PC-3 (cell line): ENCODE measurements around the gene TERB1. TPM values are rescaled to one million over a fixed set of nuclear protein-coding genes. Genes with fewer than 3 reads are reported as not detected.

Source experiments
- ATAC-seq: fragments of 200-7000 bp; cut with Tn5 transposase; 2 replicates; pipeline ENCODE4 v1.9.1; 2020; ENCODE audit warnings: mild to moderate bottlenecking, moderate library complexity
- BruUV-seq: library from RNA; stranded (reverse); fragments of 400-500 nt; replicated peaks from 2 replicates; lab custom pipeline; 2021; lab: Mats Ljungman, UMichigan
- CTCF ChIA-PET: fragments of 300-600 bp; sonication (Branson Sonifier 250); formaldehyde crosslinking; loops from one replicate; lab custom pipeline; 2022; ENCODE audit warnings: antibody characterized with exemption; lab: Charles Lee
- POLR2A ChIA-PET: fragments of 300-600 bp; sonication (Branson Sonifier 250); formaldehyde crosslinking; loops from one replicate; lab custom pipeline; 2022; ENCODE audit warnings: antibody characterized with exemption; ENCODE audit not compliant: unreplicated experiment; lab: Charles Lee
- DNase-seq: peaks from one replicate; pipeline ENCODE4 v3.0.0-alpha.2; 2015
- H2AFZ ChIP-seq: fragments of 300-600 bp; sonication (generic); 2 replicates; pipeline ENCODE4 v1.6.0; 2016; ENCODE audit warnings: antibody characterized with exemption, low read length
- H3F3A ChIP-seq: fragments of 300-600 bp; sonication (generic); one replicate; pipeline ENCODE4 v1.6.0; 2017; ENCODE audit warnings: antibody characterized with exemption, low read length, control low read depth, mild to moderate bottlenecking; ENCODE audit not compliant: unreplicated experiment
- H3K27ac ChIP-seq: fragments of 300-600 bp; sonication (generic); 2 replicates; pipeline ENCODE4 v1.5.1; 2016; ENCODE audit warnings: mild to moderate bottlenecking, low read length
- H3K27me3 ChIP-seq: fragments of 300-600 bp; sonication (generic); 2 replicates; pipeline ENCODE4 v1.6.1; 2016; ENCODE audit warnings: low read length, mixed read lengths
- H3K36me3 ChIP-seq: fragments of 300-600 bp; sonication (generic); 2 replicates; pipeline ENCODE4 v1.6.1; 2016; ENCODE audit warnings: low read depth, mixed run types, low read length, mixed read lengths
- H3K4me1 ChIP-seq: fragments of 300-600 bp; sonication (generic); 2 replicates; pipeline ENCODE4 v1.5.1; 2016; ENCODE audit warnings: low read length; ENCODE audit not compliant: insufficient read depth
- H3K4me2 ChIP-seq: fragments of 300-600 bp; sonication (generic); 2 replicates; pipeline ENCODE4 v1.6.0; 2016; ENCODE audit warnings: low read length
- H3K4me3 ChIP-seq: fragments of 300-600 bp; sonication (generic); 2 replicates; pipeline ENCODE4 v1.5.1; 2016; ENCODE audit warnings: mild to moderate bottlenecking, low read length, mixed read lengths
- H3K79me2 ChIP-seq: fragments of 300-600 bp; sonication (generic); 2 replicates; pipeline ENCODE4 v1.6.1; 2017; ENCODE audit warnings: low read length, mixed read lengths
- H3K9ac ChIP-seq: fragments of 300-600 bp; sonication (generic); 2 replicates; pipeline ENCODE4 v1.6.0; 2016; ENCODE audit warnings: mild to moderate bottlenecking, low read length
- H3K9me2 ChIP-seq: fragments of 300-600 bp; sonication (generic); replicated peaks from 2 replicates; pipeline ENCODE4 v1.6.1; 2016; ENCODE audit warnings: mixed run types, low read length, mixed read lengths
- H3K9me3 ChIP-seq: fragments of 300-600 bp; sonication (generic); 2 replicates; pipeline ENCODE4 v1.6.1; 2016; ENCODE audit warnings: low read length, mixed read lengths
- H4K20me1 ChIP-seq: fragments of 300-600 bp; sonication (generic); 2 replicates; pipeline ENCODE4 v1.6.1; 2016; ENCODE audit warnings: low read length, mixed read lengths
- EZH2 ChIP-seq: fragments of 300-600 bp; sonication (generic); IDR thresholded peaks from one replicate; pipeline ENCODE4 v1.6.1; 2017; ENCODE audit warnings: antibody characterized with exemption, mild to moderate bottlenecking, low read length; ENCODE audit not compliant: unreplicated experiment
- EZH2phosphoT487 ChIP-seq: fragments of 300-600 bp; sonication (generic); IDR thresholded peaks from 2 replicates; pipeline ENCODE4 v1.6.1; 2018; ENCODE audit warnings: mild to moderate bottlenecking, antibody characterized with exemption, low read length, borderline replicate concordance
- intact Hi-C: fragments of 100-400 bp; cut with micrococcal nuclease; formaldehyde crosslinking; loops from 2 replicates; pipeline ENCODE4 v1.9.0; 2023
- total RNA-seq: library from RNA; depleted of rRNA; stranded (reverse); fragments of >200 nt; gene quantifications from 2 replicates; pipeline ENCODE4 v1.2.3, GENCODE V29; 2014
- TF ChIP-seq, protein P1 (sequence below): fragments of 300-600 bp; sonication (generic); conservative IDR thresholded peaks from 2 replicates; pipeline ENCODE4 v1.5.1; 2017; ENCODE audit warnings: antibody characterized with exemption, low read depth, mild to moderate bottlenecking, low read length

TERB1 gene
- total RNA-seq, 1 experiment from 2014 or later: not detected

DNA sequence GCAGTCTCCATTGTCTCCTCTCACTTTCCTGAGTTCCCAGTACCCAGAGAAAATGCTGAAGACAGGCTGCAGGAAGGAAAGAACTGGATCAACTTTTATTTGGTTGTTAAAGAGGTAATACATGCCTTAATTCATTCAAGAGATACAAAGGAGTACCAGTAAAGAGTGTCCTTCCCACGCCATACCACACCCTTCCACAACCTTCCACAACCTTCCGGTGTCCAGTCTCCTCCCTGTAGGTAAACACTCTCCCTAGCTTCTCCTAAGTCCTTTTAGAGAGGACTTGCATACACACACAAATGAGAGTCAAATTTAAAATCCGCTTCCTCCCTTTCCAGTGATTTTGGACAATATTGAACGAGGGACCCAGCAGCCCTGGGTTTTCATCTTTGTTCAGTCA is 40.0 kb upstream of the TERB1 start:
- DNase-seq (no peak), ATAC-seq (peak; percentile 27)
- Histone ChIP-seq H3K79me2 (no peaks in the 10 kb centered on the region), H3K9me2 (no peaks in the 10 kb centered on the region), H3K4me2 (no peak overlapping the region), H3K9ac (no peak overlapping the region), H3K4me3 (no peak overlapping the region), H3K27me3 (peaks cover 18% of the 10 kb centered on the region), H3K4me1 (no peaks in the 10 kb centered on the region), H3K36me3 (no peaks in the 10 kb centered on the region), H3K27ac (no peak overlapping the region), H3K9me3 (no peaks in the 10 kb centered on the region), H4K20me1 (no peaks in the 10 kb centered on the region), H2AFZ (no peak overlapping the region), H3F3A (no peaks in the 10 kb centered on the region)
- no TSS peak for BruUV-seq
- TF ChIP-seq EZH2: no peak
- TF ChIP-seq, protein P1, sequence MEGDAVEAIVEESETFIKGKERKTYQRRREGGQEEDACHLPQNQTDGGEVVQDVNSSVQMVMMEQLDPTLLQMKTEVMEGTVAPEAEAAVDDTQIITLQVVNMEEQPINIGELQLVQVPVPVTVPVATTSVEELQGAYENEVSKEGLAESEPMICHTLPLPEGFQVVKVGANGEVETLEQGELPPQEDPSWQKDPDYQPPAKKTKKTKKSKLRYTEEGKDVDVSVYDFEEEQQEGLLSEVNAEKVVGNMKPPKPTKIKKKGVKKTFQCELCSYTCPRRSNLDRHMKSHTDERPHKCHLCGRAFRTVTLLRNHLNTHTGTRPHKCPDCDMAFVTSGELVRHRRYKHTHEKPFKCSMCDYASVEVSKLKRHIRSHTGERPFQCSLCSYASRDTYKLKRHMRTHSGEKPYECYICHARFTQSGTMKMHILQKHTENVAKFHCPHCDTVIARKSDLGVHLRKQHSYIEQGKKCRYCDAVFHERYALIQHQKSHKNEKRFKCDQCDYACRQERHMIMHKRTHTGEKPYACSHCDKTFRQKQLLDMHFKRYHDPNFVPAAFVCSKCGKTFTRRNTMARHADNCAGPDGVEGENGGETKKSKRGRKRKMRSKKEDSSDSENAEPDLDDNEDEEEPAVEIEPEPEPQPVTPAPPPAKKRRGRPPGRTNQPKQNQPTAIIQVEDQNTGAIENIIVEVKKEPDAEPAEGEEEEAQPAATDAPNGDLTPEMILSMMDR: no peak
- no peak for TF ChIP-seq EZH2phosphoT487
- intact Hi-C loops: no loop called here
- POLR2A ChIA-PET: no interaction called here
- CTCF ChIA-PET: no interaction called here

DNA sequence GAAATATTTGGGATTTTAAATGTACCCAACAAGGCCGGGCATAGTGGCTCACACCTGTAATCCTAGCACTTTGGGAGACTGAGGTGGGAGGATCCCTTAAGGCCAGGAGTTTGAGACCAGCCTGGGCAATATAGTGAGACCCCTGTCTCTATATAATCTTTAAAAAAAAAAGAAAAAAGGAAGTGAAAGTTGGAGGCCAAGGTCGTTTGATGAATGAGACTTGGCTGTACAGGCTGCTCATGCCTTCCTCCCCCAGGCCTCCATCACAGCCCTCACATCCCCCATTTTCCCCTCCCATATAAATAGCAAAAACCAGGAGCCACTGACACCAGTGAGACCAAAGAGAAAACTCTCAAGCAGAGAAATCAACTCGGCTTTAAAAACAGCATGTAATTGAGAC is 39.5 kb upstream of the TERB1 start:
- intact Hi-C loops: no loop called here

DNA sequence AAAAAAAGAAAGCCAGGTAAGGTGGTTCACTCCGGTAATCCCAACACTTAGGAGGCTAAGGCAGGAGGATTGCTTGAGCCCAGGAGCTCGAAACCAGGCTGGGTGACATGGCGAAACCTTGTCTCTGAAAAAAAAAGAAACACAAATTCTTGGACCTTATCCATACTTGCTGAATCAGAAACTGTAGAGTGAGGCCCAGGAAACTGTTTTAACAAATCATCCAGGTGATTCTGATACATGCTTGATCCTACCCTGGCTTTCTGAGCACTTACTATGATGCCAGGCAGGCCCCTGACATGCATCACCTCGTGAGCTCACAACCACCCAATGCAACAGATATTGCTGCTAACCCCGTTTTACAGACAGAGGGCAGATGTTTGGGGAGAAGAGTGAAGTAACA is 33.4 kb upstream of the TERB1 start:
- no peaks in the 10 kb centered on the region for H3K36me3 ChIP-seq
- H3K4me3 ChIP-seq: no peak overlapping the region
- H3K79me2 ChIP-seq: peaks cover 9% of the 10 kb centered on the region
- H3K4me1 ChIP-seq: peaks cover 9% of the 10 kb centered on the region
- no peak overlapping the region for H2AFZ ChIP-seq
- no peaks in the 10 kb centered on the region for H4K20me1 ChIP-seq
- H3K9ac ChIP-seq: no peak overlapping the region
- ATAC-seq (no peak), DNase-seq (no peak)
- no peaks in the 10 kb centered on the region for H3K9me3 ChIP-seq
- ChIA-PET POLR2A (interaction anchor here (0.7 kb wide), 1 partner anchor 22 kb away, joined by 4 read pairs; no protein-coding TSS in a partner anchor), CTCF (interaction anchor here (0.6 kb wide), 1 partner anchor 827 kb away, joined by 3 read pairs; no protein-coding TSS in a partner anchor)
- intact Hi-C loops: no loop called here
- H3K27ac ChIP-seq: no peak overlapping the region
- TF ChIP-seq, protein P1: no peak
- TF ChIP-seq EZH2phosphoT487 (no peak), EZH2 (no peak)
- H3K27me3 ChIP-seq: no peaks in the 10 kb centered on the region
- H3K4me2 ChIP-seq: no peak overlapping the region
- no TSS peak for BruUV-seq
- H3F3A ChIP-seq: no peaks in the 10 kb centered on the region
- H3K9me2 ChIP-seq: no peaks in the 10 kb centered on the region

More for the DNA sequence above, 39.5 kb upstream of the TERB1 start:
- no peaks in the 10 kb centered on the region for H3F3A ChIP-seq
- no peaks in the 10 kb centered on the region for H3K9me3 ChIP-seq
- no peak overlapping the region for H3K9ac ChIP-seq
- H3K27ac ChIP-seq: no peak overlapping the region
- H2AFZ ChIP-seq: no peak overlapping the region
- no peaks in the 10 kb centered on the region for H3K4me1 ChIP-seq
- no peak for DNase-seq
- no peaks in the 10 kb centered on the region for H3K79me2 ChIP-seq
- no peak overlapping the region for H3K4me2 ChIP-seq
- H3K27me3 ChIP-seq: peaks cover 18% of the 10 kb centered on the region
- no peaks in the 10 kb centered on the region for H3K9me2 ChIP-seq
- no peak overlapping the region for H3K4me3 ChIP-seq
- no peaks in the 10 kb centered on the region for H3K36me3 ChIP-seq
- BruUV-seq: no TSS peak
- CTCF ChIA-PET: no interaction called here
- POLR2A ChIA-PET: no interaction called here
- TF ChIP-seq, protein P1: no peak
- TF ChIP-seq EZH2: no peak
- ATAC-seq: no peak
- no peaks in the 10 kb centered on the region for H4K20me1 ChIP-seq
